ENCODE results near the gene PLCD1. TPM values are rescaled to one million over a fixed set of nuclear protein-coding genes. Genes with fewer than 3 reads are reported as not detected.

Gene PLCD1
- total and polyA plus RNA-seq, 2 experiments from 2014 or later: 16.0 to 24.4 TPM

GRCh38 chr3:38019658-38020341 lies 9.6 kb downstream of the PLCD1 start:
- no peak for TF ChIP-seq CREB1 (CRISPR knock-in tag; IDR thresholded peaks at IDR 0.05; ENCODE audit: low read depth)
- no peak for TF ChIP-seq EZH2phosphoT487 (IDR thresholded peaks at IDR 0.05; ENCODE audit: unreplicated experiment)
- no peak for TF ChIP-seq ZNF331 (CRISPR knock-in tag; IDR thresholded peaks at IDR 0.05; ENCODE audit: low read depth)
- no peaks in the 10 kb centered on the region for H3K9me3 Mint-ChIP-seq
- no peaks in the 10 kb centered on the region for H3K4me1 ChIP-seq (ENCODE audit: insufficient read depth)
- H3K27me3 Mint-ChIP-seq (ENCODE audit: insufficient read depth, low read depth, poor library complexity): peaks cover 15% of the 10 kb centered on the region
- peaks cover 3% of the 10 kb centered on the region; the same call in 1 of the 2 replicates for H4K20me1 ChIP-seq (replicated peaks; ENCODE audit: insufficient read depth)
- 0 out of 2 replicates have a peak, but pooled peaks cover 3% of the 10 kb centered on the region for H3K36me3 ChIP-seq (ENCODE audit: insufficient read depth)
- DNase-seq (ENCODE audit: low spot score) (no peak), ATAC-seq (no peak)
- H3F3A ChIP-seq (replicated peaks; ENCODE audit: low read depth): no peaks in the 10 kb centered on the region
- H3K4me1 Mint-ChIP-seq: peaks cover 4% of the 10 kb centered on the region
- H3K27me3 ChIP-seq (ENCODE audit: insufficient read depth): no peaks in the 10 kb centered on the region
- H3K4me3 Mint-ChIP-seq: no peak overlapping the region
- H3K79me2 ChIP-seq (replicated peaks; ENCODE audit: insufficient read depth): no peaks in the 10 kb centered on the region; the same call in 1 of the 2 replicates
- H2AFZ ChIP-seq: no peak overlapping the region
- peaks cover 21% of the 10 kb centered on the region for H3K36me3 Mint-ChIP-seq (ENCODE audit: low read depth)
- H3K27ac Mint-ChIP-seq: no peak overlapping the region
- H3K9me2 ChIP-seq (ENCODE audit: insufficient read depth): no peaks in the 10 kb centered on the region
- H3K4me2 ChIP-seq: no peak overlapping the region
- H3K4me3 ChIP-seq: no peak overlapping the region
- no peak overlapping the region for H3K27ac ChIP-seq (ENCODE audit: low read depth)

DNA sequence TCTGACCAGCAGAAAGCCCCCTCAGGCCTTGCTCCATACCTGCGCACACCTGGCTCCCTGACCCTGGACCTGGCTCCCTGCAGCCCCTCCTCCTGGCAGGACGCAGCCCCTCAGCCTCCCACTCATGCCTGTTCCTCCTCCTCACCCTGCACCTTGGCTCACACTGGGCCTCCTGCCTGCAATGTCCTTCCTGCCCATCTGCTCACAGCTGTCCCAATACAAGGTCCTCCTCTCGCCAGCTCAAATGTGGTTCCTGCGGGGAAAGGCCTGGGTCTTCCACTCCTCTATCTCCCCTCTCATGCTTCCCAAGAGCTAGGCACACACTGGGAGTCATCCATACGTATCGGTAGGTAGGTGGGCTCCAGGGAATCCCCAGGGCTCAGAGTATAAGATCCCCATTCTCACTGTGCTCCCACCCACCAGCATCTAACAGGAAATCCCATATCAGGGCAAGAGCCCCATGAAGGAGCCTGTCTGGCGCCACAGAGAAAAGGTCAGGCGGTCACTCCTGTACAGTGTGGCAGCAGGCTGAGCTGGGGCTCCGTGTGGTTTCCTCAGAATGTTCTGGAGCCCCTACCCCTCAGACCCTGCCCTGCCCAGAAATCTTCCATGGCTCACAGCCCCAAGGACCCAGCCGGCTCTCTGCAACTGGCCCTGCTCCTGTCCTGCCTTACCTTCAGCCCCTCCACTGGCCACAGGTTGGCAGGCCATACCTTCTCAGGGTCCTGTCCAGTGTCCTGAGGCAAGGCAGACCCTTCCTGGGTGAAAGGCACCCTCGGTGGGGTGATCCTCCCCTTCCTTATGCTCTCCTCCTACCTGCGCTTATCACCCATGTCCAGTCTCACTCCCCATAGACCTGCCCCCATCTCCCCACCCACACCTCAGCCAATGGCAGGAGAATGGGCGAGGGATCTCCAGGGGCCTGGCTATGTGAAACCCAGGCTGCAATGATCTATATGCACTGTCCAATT lies 10.9 kb downstream of the PLCD1 start:
- Histone ChIP-seq H3K79me2 (replicated peaks; ENCODE audit: insufficient read depth) (no peaks in the 10 kb centered on the region; the same call in 1 of the 2 replicates), H3K4me3 (no peak overlapping the region), H4K20me1 (replicated peaks; ENCODE audit: insufficient read depth) (peaks cover 3% of the 10 kb centered on the region; the same call in 1 of the 2 replicates), H3F3A (replicated peaks; ENCODE audit: low read depth) (no peaks in the 10 kb centered on the region), H3K27ac (ENCODE audit: low read depth) (no peak overlapping the region), H3K36me3 (ENCODE audit: insufficient read depth) (0 out of 2 replicates have a peak, but pooled peaks cover 3% of the 10 kb centered on the region), H3K4me1 (ENCODE audit: insufficient read depth) (no peaks in the 10 kb centered on the region), H3K4me2 (no peak overlapping the region), H3K9me2 (ENCODE audit: insufficient read depth) (no peaks in the 10 kb centered on the region), H2AFZ (no peak overlapping the region), H3K27me3 (ENCODE audit: insufficient read depth) (no peaks in the 10 kb centered on the region)
- no peak for DNase-seq (ENCODE audit: low spot score)
- no peak overlapping the region for H3K4me3 Mint-ChIP-seq
- no peak overlapping the region for H3K27ac Mint-ChIP-seq
- peaks cover under 1% of the 10 kb centered on the region for H3K4me1 Mint-ChIP-seq
- peaks cover 28% of the 10 kb centered on the region for H3K36me3 Mint-ChIP-seq (ENCODE audit: low read depth)
- H3K9me3 Mint-ChIP-seq: no peaks in the 10 kb centered on the region
- H3K27me3 Mint-ChIP-seq (ENCODE audit: insufficient read depth, low read depth, poor library complexity): peaks cover 15% of the 10 kb centered on the region
- no peak for ATAC-seq
- TF ChIP-seq NANOG (IDR thresholded peaks at IDR 0.05; ENCODE audit: borderline replicate concordance): no peak
- no peak for TF ChIP-seq ZNF331 (CRISPR knock-in tag; IDR thresholded peaks at IDR 0.05; ENCODE audit: low read depth)
- TF ChIP-seq REST (IDR thresholded peaks at IDR 0.05; ENCODE audit: unreplicated experiment): no peak
- TF ChIP-seq, protein P1, sequence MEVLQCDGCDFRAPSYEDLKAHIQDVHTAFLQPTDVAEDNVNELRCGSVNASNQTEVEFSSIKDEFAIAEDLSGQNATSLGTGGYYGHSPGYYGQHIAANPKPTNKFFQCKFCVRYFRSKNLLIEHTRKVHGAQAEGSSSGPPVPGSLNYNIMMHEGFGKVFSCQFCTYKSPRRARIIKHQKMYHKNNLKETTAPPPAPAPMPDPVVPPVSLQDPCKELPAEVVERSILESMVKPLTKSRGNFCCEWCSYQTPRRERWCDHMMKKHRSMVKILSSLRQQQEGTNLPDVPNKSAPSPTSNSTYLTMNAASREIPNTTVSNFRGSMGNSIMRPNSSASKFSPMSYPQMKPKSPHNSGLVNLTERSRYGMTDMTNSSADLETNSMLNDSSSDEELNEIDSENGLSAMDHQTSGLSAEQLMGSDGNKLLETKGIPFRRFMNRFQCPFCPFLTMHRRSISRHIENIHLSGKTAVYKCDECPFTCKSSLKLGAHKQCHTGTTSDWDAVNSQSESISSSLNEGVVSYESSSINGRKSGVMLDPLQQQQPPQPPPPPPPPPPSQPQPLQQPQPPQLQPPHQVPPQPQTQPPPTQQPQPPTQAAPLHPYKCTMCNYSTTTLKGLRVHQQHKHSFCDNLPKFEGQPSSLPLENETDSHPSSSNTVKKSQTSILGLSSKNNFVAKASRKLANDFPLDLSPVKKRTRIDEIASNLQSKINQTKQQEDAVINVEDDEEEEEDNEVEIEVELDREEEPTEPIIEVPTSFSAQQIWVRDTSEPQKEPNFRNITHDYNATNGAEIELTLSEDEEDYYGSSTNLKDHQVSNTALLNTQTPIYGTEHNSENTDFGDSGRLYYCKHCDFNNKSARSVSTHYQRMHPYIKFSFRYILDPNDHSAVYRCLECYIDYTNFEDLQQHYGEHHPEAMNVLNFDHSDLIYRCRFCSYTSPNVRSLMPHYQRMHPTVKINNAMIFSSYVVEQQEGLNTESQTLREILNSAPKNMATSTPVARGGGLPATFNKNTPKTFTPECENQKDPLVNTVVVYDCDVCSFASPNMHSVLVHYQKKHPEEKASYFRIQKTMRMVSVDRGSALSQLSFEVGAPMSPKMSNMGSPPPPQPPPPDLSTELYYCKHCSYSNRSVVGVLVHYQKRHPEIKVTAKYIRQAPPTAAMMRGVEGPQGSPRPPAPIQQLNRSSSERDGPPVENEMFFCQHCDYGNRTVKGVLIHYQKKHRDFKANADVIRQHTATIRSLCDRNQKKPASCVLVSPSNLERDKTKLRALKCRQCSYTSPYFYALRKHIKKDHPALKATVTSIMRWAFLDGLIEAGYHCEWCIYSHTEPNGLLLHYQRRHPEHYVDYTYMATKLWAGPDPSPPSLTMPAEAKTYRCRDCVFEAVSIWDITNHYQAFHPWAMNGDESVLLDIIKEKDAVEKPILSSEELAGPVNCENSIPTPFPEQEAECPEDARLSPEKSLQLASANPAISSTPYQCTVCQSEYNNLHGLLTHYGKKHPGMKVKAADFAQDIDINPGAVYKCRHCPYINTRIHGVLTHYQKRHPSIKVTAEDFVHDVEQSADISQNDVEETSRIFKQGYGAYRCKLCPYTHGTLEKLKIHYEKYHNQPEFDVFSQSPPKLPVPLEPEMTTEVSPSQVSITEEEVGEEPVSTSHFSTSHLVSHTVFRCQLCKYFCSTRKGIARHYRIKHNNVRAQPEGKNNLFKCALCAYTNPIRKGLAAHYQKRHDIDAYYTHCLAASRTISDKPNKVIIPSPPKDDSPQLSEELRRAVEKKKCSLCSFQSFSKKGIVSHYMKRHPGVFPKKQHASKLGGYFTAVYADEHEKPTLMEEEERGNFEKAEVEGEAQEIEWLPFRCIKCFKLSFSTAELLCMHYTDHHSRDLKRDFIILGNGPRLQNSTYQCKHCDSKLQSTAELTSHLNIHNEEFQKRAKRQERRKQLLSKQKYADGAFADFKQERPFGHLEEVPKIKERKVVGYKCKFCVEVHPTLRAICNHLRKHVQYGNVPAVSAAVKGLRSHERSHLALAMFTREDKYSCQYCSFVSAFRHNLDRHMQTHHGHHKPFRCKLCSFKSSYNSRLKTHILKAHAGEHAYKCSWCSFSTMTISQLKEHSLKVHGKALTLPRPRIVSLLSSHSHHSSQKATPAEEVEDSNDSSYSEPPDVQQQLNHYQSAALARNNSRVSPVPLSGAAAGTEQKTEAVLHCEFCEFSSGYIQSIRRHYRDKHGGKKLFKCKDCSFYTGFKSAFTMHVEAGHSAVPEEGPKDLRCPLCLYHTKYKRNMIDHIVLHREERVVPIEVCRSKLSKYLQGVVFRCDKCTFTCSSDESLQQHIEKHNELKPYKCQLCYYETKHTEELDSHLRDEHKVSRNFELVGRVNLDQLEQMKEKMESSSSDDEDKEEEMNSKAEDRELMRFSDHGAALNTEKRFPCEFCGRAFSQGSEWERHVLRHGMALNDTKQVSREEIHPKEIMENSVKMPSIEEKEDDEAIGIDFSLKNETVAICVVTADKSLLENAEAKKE (CRISPR knock-in tag; IDR thresholded peaks at IDR 0.05): no peak
- TF ChIP-seq EZH2phosphoT487 (IDR thresholded peaks at IDR 0.05; ENCODE audit: unreplicated experiment): no peak
